CD14-positive monocyte (primary cell): ENCODE results near the gene SLFN13. TPM values are rescaled to one million over a fixed set of nuclear protein-coding genes. Genes with fewer than 3 reads are reported as not detected.
"Not testable (repeated sequence)": the region's sequence is repeated elsewhere in the genome, so short reads cannot be mapped to it uniquely, and the experiment has no call there.

ENCODE experiments used
- DNase-seq, 3 donors: peaks; one replicate each; pipeline ENCODE4 v3.0.0-alpha.2; 2011 to 2022
- H2AFZ ChIP-seq: 2 replicates; pipeline ENCODE4 v1.6.0; 2012; ENCODE audit warnings: mild to moderate bottlenecking, low read depth, low read length, inconsistent platforms; ENCODE audit not compliant: insufficient read depth, poor library complexity, severe bottlenecking
- H3K27ac ChIP-seq, 2 donors: 1 replicate in 1 of 2; 2 replicates in 1 of 2; pipeline ENCODE4 v1.5.1; 2012 to 2013; ENCODE audit warnings: low read length in 2 of 2, control low read depth in 1 of 2, inconsistent platforms in 1 of 2, low read depth in 1 of 2, mild to moderate bottlenecking in 1 of 2
- H3K27me3 ChIP-seq, 2 donors: one replicate each; pipeline versions ENCODE4 v1.6.0 to v1.6.1; 2011 to 2013; ENCODE audit warnings: low read length in 2 of 2; ENCODE audit not compliant: control insufficient read depth in 2 of 2, insufficient read depth in 2 of 2
- H3K36me3 ChIP-seq, 2 donors: replicated peaks in 1 of 2; 1 replicate in 1 of 2; 2 replicates in 1 of 2; pipeline versions ENCODE4 v1.5.1 to v1.6.1; 2012 to 2013; ENCODE audit warnings: low read length in 2 of 2, control low read depth in 1 of 2, inconsistent platforms in 1 of 2, mild to moderate bottlenecking in 1 of 2; ENCODE audit not compliant: insufficient read depth in 2 of 2, control insufficient read depth in 1 of 2
- H3K4me1 ChIP-seq, 2 donors: 1 replicate in 1 of 2; 2 replicates in 1 of 2; pipeline versions ENCODE4 v1.5.1 to v1.6.1; 2012 to 2013; ENCODE audit warnings: low read length in 2 of 2, control low read depth in 1 of 2, inconsistent platforms in 1 of 2, mild to moderate bottlenecking in 1 of 2, moderate library complexity in 1 of 2; ENCODE audit not compliant: insufficient read depth in 2 of 2, control insufficient read depth in 1 of 2
- H3K4me2 ChIP-seq: replicated peaks from 2 replicates; pipeline ENCODE3; 2012; ENCODE audit warnings: low read length, moderate library complexity, mild to moderate bottlenecking; ENCODE audit not compliant: poor library complexity, severe bottlenecking; ENCODE audit errors: extremely low read depth
- H3K4me3 ChIP-seq, 3 experiments: fragments of 200-600 bp in 1 of 3; sonication (generic) in 1 of 3; replicated peaks in 1 of 3; 1 replicate in 2 of 3; 2 replicates in 1 of 3; pipeline ENCODE4 v1.5.1; 2011 to 2013; ENCODE audit warnings: low read length in 3 of 3, mild to moderate bottlenecking in 3 of 3, control low read depth in 2 of 3, low read depth in 2 of 3, inconsistent platforms in 1 of 3, moderate library complexity in 1 of 3
- H3K79me2 ChIP-seq: 2 replicates; pipeline ENCODE4 v1.6.0; 2012; ENCODE audit warnings: mild to moderate bottlenecking, control low read depth, inconsistent platforms, low read length, moderate library complexity; ENCODE audit not compliant: insufficient read depth
- H3K9ac ChIP-seq: 2 replicates; pipeline ENCODE4 v1.6.0; 2017; ENCODE audit warnings: low read length, mild to moderate bottlenecking; ENCODE audit not compliant: insufficient read depth, poor library complexity, severe bottlenecking
- H3K9me3 ChIP-seq, 2 donors: replicated peaks in 1 of 2; 1 replicate in 1 of 2; 2 replicates in 1 of 2; pipeline versions ENCODE4 v1.5.1 to v1.6.1; 2012 to 2013; ENCODE audit warnings: low read length in 2 of 2, control low read depth in 1 of 2; ENCODE audit not compliant: control insufficient read depth in 1 of 2, insufficient read depth in 1 of 2
- H4K20me1 ChIP-seq: 2 replicates; pipeline ENCODE4 v1.6.0; 2012; ENCODE audit warnings: mild to moderate bottlenecking, low read length, control low read depth, moderate library complexity; ENCODE audit not compliant: insufficient read depth
- H3K27ac Mint-ChIP-seq, 7 donors: one replicate each; pipeline ENCODE4 v1.8.0; 2020; ENCODE audit warnings: mild to moderate bottlenecking in 7 of 7, mixed read lengths in 7 of 7, moderate library complexity in 6 of 7, inconsistent platforms in 2 of 7
- H3K27me3 Mint-ChIP-seq, 3 donors: one replicate each; pipeline ENCODE4 v1.8.0; 2021 to 2022; ENCODE audit warnings: low read depth in 3 of 3, mild to moderate bottlenecking in 3 of 3, mixed read lengths in 3 of 3, moderate library complexity in 3 of 3, inconsistent platforms in 1 of 3
- H3K36me3 Mint-ChIP-seq, 2 donors: one replicate each; pipeline ENCODE4 v1.8.0; 2020; ENCODE audit warnings: mixed read lengths in 2 of 2, inconsistent platforms in 1 of 2, mild to moderate bottlenecking in 1 of 2
- H3K4me1 Mint-ChIP-seq: one replicate; pipeline ENCODE4 v1.8.0; 2020; ENCODE audit warnings: mild to moderate bottlenecking, mixed read lengths
- H3K4me3 Mint-ChIP-seq, 2 donors: one replicate each; pipeline ENCODE4 v1.8.0; 2020; ENCODE audit warnings: mild to moderate bottlenecking in 2 of 2, mixed read lengths in 2 of 2, moderate library complexity in 1 of 2
- H3K9me3 Mint-ChIP-seq, 7 donors: one replicate each; pipeline ENCODE4 v1.8.0; 2020 to 2022; ENCODE audit warnings: mixed read lengths in 7 of 7, mild to moderate bottlenecking in 6 of 7, moderate library complexity in 6 of 7, inconsistent platforms in 2 of 7
- CTCF ChIP-seq: fragments of 200-600 bp; IDR thresholded peaks from one replicate; pipeline ENCODE4 v1.8.0; 2022; ENCODE audit warnings: antibody characterized with exemption, mild to moderate bottlenecking
- WGBS: methylation state at CpG from one replicate; pipeline ENCODE4 v1.1.5; 2013; ENCODE audit warnings: missing lambda C conversion rate; ENCODE audit not compliant: insufficient coverage; 5-methylcytosine and 5-hydroxymethylcytosine counted together
- intact Hi-C, 2 donors: fragments of 100-400 bp; cut with micrococcal nuclease; formaldehyde crosslinking; loops; one replicate each; pipeline versions ENCODE4 v1.15.0 to v1.15.1; 2023
- polyA plus RNA-seq, 3 donors: library from polyadenylated mRNA; depleted of rRNA in 1 of 3; unstranded in 2 of 3; stranded (reverse) in 1 of 3; fragments of 300-500 nt in 2 of 3; fragments of >200 nt in 1 of 3; fragmentation: Illumina TruSeq in 2 of 3; gene quantifications; 1 replicate in 2 of 3; 2 replicates in 1 of 3; pipeline ENCODE4 v1.2.3, GENCODE V29; 2012 to 2021

Gene SLFN13
- polyA plus RNA-seq, 3 donors: 1.8 to 3.0 (median 2.7) TPM

GRCh38 chr17:35428229-35428628 is 20.3 kb downstream of the SLFN13 start:
- Histone ChIP-seq H2AFZ (no peak overlapping the region), H3K4me3 (no peak overlapping the region), H3K36me3 (peaks cover 0 to 38% of the 10 kb centered on the region in 2 donors), H3K4me2 (no peak overlapping the region), H3K9ac (no peak overlapping the region), H3K79me2 (peaks cover 72% of the 10 kb centered on the region), H3K27ac (no peak overlapping the region), H4K20me1 (peaks cover 81% of the 10 kb centered on the region), H3K27me3 (no peaks in the 10 kb centered on the region), H3K9me3 (no peaks in the 10 kb centered on the region), H3K4me1 (peaks cover 13 to 32% of the 10 kb centered on the region in 2 donors)
- H3K36me3 Mint-ChIP-seq: peaks cover 45 to 53% of the 10 kb centered on the region in 2 donors
- intact Hi-C loops: no loop called here
- H3K4me3 Mint-ChIP-seq: no peak overlapping the region
- TF ChIP-seq CTCF: no peak
- no peak for DNase-seq
- WGBS: 0% methylated on average over 1 of the region's 2 CpGs
- peaks cover 37% of the 10 kb centered on the region for H3K4me1 Mint-ChIP-seq
- H3K27ac Mint-ChIP-seq: no peak overlapping the region
- peaks cover 0 to 2% (median 0%) of the 10 kb centered on the region in 7 donors for H3K9me3 Mint-ChIP-seq
- peaks cover 0 to 4% (median 0%) of the 10 kb centered on the region in 3 donors for H3K27me3 Mint-ChIP-seq

- TF ChIP-seq CTCF: no peak
- Histone ChIP-seq H3K4me2 (no peak overlapping the region), H3K27me3 (no peaks in the 10 kb centered on the region), H3K36me3 (peaks cover 32 to 69% of the 10 kb centered on the region in 2 donors), H3K27ac (no peak overlapping the region), H4K20me1 (peaks cover 68% of the 10 kb centered on the region), H3K9me3 (no peaks in the 10 kb centered on the region), H3K9ac (no peak overlapping the region), H3K4me3 (no peak overlapping the region), H3K4me1 (peaks cover 0 to 2% of the 10 kb centered on the region in 2 donors), H3K79me2 (peaks cover 35% of the 10 kb centered on the region), H2AFZ (no peak overlapping the region)
- Mint-ChIP-seq H3K27ac (no peak overlapping the region), H3K4me1 (peaks cover 6% of the 10 kb centered on the region), H3K4me3 (no peak overlapping the region), H3K27me3 (peaks cover 0 to 3% (median 0%) of the 10 kb centered on the region in 3 donors), H3K36me3 (peaks cover 60 to 71% of the 10 kb centered on the region in 2 donors), H3K9me3 (no peaks in the 10 kb centered on the region)
- intact Hi-C loops: no loop called here
- 93% methylated on average over 2 of the region's 4 CpGs for WGBS
- no peak for DNase-seq
These were observed 24.8 kb downstream of the SLFN13 start for GRCh38 chr17:35423761-35424160.

- H3K9ac ChIP-seq, DNase-seq, H3K27ac ChIP-seq, H3K4me3 Mint-ChIP-seq, H3K27me3 Mint-ChIP-seq, H3K4me1 Mint-ChIP-seq, H3K27me3 ChIP-seq, H3K4me3 ChIP-seq, H3K9me3 ChIP-seq, H2AFZ ChIP-seq, H3K27ac Mint-ChIP-seq, H3K9me3 Mint-ChIP-seq, H3K4me2 ChIP-seq, intact Hi-C loops, H3K4me1 ChIP-seq: not testable (repeated sequence)
- WGBS: 100% methylated on average over 1 of the region's 9 CpGs
- Histone ChIP-seq H3K36me3 (peaks cover 51 to 72% of the 10 kb centered on the region in 2 donors), H4K20me1 (peaks cover 61% of the 10 kb centered on the region), H3K79me2 (peaks cover 24% of the 10 kb centered on the region)
- peaks cover 58 to 66% of the 10 kb centered on the region in 2 donors for H3K36me3 Mint-ChIP-seq
These were observed 27.5 kb downstream of the SLFN13 start for GRCh38 chr17:35421069-35421468.
